Iris pigment epithelial cell (primary cell): Measurements from ENCODE around the gene COL6A3.
"Not testable (repeated sequence)": the region's sequence is repeated elsewhere in the genome, so short reads cannot be mapped to it uniquely, and the experiment has no call there.

Experiments
- DNase-seq: peaks from one replicate; pipeline ENCODE4 v3.0.0-alpha.2; 2011; ENCODE audit warnings: low read depth

Gene COL6A3

DNA sequence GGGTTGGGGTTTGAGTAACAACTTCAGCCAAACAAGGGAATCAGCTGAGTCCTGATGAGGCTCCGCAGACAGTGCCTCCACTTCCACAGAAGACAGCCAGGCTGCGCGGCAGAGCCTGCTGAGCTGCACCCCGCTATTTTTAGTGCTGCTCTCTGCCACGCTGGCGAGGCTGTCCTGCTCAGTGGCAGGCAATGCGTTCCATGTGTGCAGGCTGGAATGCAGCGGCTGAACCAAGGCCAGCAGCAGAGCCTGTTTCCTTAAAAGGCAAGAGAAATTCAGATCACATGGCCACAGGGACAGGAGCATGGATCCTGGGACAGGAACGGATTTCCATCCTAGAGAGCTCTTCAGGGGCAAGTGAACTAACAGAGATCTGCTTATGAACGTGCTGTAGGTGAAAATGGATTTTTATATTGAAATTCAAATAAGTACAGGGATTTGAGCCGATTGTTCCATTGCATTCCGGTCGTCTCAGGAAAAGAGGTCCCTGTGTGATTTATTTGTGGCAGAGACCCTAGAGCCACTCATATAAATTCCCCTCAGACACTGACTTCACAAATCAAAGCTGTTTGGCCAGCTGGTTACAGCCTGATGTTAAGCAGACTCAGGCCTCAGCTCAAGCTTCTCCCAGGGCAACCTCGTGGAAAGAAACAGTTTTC, 98.7 kb downstream of the COL6A3 start:
- DNase-seq, result peak; percentile 90

- DNase-seq, result no peak
These were observed 99.3 kb downstream of the COL6A3 start for GRCh38 chr2:237314681-237315080.

GRCh38 chr2:237314198-237314597, 99.8 kb downstream of the COL6A3 start:
- no peak for DNase-seq

DNA sequence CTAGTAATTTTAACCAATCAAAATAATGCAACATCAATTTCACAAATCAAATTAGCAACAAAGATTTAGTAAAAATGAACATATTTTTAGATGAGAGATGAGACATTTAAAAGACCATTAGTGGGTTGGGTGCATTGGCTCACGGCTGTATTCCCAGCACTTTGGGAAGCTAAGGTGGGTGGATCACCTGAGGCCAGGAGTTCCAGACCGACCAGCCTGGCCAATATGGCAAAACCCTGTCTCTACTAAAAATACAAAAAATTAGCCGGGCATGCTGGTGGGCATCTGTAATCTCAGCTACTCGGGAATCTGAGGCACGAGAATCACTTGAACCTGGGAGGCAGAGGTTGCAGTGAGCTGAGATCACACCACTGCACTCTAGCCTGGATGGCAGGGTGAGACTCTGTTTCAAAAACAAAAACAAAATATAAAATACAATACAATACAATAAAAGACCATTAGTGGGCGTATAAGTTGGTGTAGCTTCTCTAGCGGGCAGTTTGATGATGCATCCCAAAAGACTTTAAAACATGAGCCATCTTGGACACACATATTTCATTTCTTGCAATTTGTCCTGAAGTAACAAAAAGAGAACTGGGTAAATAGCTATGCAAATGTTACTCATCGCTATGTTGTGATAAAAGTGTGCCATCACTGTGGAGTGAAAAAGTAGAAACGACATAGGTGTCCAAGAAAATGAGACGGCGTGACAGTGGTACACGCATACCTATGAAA, 101.8 kb downstream of the COL6A3 start:
- peak; percentile 70 for DNase-seq

DNA sequence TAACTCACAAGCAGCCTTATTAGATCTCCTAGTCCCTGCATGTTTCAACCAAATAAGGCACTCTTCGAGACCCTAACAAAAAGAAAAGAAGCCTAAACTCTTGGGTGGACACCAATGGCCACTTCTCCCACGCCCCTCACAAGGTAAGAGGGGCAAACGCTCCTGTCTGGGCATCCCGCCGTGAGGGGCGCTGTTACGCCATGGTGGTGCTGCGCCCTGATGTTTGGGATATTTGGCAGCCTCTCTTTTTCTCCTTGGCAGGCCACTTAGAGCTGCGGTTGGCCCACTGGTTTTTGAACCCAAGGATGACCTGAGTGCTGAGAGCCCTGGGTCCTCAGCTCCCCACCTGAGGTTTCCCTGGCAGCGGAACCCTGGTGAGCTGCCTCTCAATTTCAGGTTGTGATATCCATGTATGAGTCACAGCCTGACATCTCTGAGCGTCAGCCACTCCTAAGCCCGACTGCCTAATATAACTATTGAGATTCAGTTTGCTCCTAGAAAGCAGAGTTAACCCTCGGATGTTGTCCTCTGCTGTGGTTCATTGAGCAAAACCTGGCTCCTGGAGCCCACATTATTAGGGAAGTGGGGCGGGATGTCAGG, 103.3 kb downstream of the COL6A3 start:
- no peak for DNase-seq

GRCh38 chr2:237309416-237309815, 104.5 kb downstream of the COL6A3 start:
- DNase-seq, result no peak

- no peak for DNase-seq
These were observed 105.0 kb downstream of the COL6A3 start for GRCh38 chr2:237309011-237309410.

DNA sequence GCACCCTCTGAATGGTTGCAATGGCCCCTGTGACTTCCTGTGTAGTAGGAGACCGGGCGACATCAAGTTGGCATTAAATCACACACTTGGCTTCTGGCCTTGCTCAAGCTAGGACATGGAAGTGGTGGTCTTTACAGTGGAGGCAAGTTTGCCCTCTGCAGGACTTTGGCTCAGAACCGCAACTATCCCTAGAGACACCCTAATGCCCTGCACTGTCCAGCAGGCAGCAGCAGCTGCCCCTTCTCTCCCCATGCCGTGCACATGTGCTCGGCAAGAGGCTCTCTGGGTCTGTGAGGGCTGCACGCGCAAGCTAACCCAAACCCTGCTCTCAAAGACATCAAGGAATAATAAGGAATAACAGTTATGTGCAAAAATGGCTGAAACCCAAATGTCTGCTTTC, 106.5 kb downstream of the COL6A3 start:
- DNase-seq, result no peak

GRCh38 chr2:237306787-237307170, 107.2 kb downstream of the COL6A3 start:
- no peak for DNase-seq

DNA sequence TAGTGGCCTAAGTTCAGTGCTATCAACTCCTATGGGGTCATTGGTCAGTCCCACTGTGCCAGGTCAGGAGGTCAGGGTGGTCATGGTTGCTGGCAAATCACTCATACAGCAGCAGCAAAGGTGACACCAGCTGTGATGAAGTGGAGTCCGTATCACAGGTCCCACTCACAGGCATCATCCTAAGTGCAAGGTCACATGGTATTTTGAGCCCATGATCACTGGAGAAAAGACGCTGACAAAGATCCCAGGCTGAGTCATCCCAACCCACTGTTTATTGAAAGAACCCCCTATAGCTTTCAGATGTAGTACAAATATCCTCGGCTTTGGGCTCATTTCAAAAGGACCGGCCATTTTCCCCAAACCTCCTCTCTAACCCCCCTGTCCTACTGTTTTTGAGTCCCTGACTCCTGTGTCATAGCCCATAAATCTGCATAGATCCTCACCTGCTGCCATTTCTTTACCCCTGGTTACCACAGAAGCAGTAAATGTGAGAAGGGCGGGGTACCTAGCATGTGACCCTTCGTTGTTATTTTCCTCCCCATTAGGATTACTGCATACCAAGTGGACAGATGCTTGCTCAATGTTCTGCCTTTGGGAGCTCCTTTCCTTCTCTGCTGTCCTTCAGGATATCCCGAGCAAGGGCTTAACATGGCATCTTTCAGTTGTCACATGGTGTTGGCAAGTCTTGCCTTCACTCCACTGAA, 107.7 kb downstream of the COL6A3 start:
- DNase-seq, result peak; percentile 79

DNA sequence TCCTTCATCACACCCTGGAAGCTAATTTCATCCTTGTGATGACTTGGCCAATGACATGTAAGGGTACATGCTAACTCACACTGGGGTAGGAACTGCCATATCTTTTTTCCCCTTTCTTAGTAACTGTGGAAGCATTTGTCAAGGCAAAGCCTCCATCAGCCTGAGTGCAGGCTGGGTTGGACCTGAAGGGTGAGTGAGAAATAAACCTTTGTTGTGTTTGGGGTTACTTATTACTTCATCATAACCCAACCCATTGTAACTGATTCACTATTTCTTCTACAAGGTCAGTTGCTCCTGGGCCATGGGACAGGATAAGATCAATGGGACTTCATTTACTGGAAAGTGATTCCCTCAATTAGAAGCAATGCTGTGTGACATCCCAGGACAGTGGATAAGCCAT, 108.4 kb downstream of the COL6A3 start:
- no peak for DNase-seq

DNA sequence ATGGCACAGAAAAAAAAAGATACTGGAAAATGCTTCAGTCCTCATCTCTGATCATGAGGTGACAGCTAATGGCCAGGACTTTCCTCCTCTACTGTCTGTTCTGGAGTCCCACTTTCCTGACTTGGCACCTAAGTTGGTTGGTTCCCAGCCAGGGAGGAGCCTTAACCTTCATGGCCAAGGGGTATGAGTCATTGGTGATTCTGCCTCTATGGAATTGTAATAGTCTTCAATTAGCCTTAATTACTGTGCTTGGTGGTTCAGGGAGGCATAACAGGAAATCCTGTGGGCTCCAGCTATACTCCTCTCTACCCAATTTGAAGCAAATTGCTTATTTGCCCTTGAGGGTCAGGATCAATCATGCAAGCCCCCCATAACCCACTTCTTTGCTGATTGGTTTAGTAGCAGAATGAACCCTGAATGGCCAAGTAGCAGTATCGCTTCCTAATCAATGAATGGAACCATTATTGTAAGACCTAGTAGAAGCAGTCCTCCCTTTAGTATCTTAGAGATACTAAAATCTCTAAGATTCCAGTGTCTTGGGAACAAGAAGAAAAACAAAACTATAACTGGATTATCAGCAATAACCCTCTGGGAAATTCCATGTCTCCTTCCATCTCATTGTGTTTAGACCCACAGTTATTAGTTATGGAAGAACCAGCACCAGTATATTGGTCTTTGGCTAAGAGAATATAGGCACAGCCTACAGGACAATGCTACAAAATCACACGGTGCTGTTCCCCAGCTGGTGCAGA, 109.0 kb downstream of the COL6A3 start:
- DNase-seq, result peak; percentile 79

GRCh38 chr2:237303244-237303643, 110.7 kb downstream of the COL6A3 start:
- DNase-seq, result not testable (repeated sequence)

- DNase-seq, result no peak
These were observed 112.4 kb downstream of the COL6A3 start for GRCh38 chr2:237301595-237301994.

- no peak for DNase-seq
These were observed 113.2 kb downstream of the COL6A3 start for GRCh38 chr2:237300739-237301138.

DNA sequence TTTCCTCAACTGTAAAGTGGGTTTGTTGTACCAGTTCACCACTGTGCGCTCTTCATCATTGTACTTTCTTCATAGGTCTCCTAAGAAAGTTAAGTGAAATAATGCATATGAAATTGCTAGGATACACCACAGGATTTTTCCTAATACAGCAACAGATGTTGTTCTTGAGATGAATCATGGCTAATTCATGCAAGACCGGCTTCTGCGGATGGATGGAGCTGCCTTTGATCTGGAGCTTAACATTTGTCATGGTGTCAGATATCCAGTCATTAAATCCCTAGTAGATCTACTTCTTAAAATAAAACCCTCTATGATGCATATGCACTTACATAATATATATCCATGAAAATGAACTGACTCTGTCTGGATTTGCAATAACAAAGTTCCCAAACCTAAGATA, 114.1 kb downstream of the COL6A3 start:
- peak; percentile 97 for DNase-seq

DNA sequence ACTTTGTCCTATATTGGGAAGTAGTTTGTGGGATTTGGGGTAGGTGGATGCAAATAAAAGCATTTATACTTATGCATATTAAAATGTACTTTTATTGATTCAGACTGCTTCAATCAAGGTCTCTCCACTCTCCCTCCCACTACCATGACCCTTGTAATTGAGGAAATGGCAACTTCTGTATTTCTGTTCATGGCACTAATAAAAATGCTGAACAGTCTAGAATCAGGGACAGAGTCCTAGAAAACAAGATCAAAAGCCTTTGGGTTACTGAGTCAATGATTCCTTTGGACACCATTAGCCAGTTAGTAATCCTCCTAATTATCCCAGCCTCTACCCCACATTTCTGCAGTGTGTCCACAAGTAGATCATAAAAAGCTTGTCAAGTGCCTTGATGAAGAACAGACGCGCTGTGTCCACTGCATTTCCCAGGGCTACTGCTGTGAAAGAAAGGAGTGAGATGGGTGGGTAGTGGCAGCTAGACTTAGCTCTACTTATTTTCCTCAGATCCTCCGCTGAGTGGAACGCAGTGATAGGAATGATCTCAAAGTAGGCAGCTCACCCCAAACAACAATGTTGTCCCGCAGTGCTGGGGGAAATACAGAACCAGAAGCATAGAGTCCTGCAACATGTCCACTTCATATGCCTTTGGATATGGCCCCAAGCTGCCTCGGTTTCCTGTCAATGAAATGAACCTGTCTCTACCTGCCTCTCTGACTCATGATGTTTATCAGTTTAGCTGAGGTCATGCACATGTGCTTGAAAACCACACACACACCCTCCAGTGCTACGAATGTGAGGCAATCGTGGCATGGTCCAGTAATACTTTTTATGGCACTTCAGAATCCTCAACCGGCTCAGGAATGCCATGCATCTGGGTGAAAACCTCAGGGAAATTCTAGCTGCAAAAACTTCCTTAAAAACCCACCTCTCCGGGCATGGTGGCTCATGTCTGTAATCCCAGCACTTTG, 115.5 kb downstream of the COL6A3 start:
- DNase-seq, result peak; percentile 83

GRCh38 chr2:237297421-237298150, 116.4 kb downstream of the COL6A3 start:
- DNase-seq, result no peak

DNA sequence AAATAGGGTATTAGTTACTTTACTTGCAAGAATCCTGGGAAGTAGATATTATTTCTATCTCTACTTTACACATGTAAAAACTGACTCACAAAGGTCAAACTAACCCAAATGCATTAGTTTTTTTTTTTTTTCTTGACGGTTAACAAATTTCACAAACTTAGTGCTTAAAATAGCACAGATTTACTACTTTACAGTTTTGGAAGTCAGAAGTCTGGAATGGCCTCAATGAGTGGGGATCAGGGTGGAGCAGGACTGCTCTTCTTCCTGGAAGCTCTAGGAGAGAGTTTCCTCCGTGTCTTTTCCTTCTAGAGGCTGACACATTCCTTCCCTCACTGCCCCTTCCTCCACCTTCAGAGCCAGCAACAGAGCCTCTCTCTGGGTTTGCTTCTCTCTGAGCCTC, 117.2 kb downstream of the COL6A3 start:
- no peak for DNase-seq

- DNase-seq, result no peak
These were observed 118.0 kb downstream of the COL6A3 start for GRCh38 chr2:237295889-237296480.
